Fibroblast of mammary gland (primary cell): ENCODE measurements around the gene KRAS.

Experiments
- DNase-seq: peaks from one replicate; pipeline ENCODE4 v3.0.0-alpha.2; 2010; ENCODE audit warnings: low read depth
- H3K4me3 ChIP-seq: 2 replicates; pipeline ENCODE4 v1.5.1; 2011; ENCODE audit warnings: low read depth, mild to moderate bottlenecking, low read length, moderate library complexity; ENCODE audit not compliant: control insufficient read depth
- TF ChIP-seq, protein P1 (sequence below): conservative IDR thresholded peaks from 2 replicates; pipeline ENCODE4 v1.5.1; 2011; ENCODE audit warnings: low read depth, low read length, inconsistent platforms; ENCODE audit not compliant: control insufficient read depth, insufficient read depth

Gene KRAS

GRCh38 chr12:25242981-25243679 lies 7.6 kb downstream of the KRAS start:
- DNase-seq, result peak; percentile 35
- TF ChIP-seq, protein P1, sequence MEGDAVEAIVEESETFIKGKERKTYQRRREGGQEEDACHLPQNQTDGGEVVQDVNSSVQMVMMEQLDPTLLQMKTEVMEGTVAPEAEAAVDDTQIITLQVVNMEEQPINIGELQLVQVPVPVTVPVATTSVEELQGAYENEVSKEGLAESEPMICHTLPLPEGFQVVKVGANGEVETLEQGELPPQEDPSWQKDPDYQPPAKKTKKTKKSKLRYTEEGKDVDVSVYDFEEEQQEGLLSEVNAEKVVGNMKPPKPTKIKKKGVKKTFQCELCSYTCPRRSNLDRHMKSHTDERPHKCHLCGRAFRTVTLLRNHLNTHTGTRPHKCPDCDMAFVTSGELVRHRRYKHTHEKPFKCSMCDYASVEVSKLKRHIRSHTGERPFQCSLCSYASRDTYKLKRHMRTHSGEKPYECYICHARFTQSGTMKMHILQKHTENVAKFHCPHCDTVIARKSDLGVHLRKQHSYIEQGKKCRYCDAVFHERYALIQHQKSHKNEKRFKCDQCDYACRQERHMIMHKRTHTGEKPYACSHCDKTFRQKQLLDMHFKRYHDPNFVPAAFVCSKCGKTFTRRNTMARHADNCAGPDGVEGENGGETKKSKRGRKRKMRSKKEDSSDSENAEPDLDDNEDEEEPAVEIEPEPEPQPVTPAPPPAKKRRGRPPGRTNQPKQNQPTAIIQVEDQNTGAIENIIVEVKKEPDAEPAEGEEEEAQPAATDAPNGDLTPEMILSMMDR, result no peak
- no peak overlapping the region for H3K4me3 ChIP-seq

DNA sequence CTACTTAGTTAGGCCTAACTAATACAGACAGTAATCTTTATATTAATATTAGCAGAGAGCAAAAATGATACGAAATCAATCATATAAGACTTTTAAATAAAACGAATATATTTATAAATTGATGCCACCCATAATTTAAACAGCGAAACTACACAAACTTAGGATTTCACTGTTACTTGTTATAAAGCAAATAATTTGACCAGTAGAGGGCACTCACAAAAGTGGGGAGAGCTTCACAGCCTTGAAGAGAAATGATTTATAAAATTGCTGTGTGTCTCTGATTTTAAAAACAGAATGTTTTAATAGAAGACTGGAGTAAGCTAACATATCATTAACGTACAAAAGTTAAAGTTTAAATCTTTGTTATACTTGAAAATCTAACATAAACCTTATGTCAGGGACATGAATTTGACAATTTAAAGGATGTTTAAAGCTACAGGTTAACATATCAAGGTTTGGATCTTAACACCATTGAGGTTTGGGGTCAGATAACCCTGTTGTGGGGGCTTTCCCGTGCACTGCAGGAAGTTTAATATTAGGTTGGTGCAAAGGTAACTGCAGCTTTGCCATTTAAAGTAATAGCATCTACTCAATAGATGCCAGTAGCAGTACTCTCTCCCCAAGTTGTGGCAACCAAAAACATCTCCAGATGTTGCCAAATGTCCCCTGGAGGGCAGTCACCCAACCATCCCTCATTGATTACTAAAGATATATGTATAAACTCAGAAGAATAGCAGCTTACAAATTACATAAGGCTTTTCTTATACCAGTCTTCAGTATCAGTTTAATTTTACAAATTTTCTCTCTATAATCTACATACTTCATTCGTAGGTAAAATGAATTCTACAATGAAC lies 9.3 kb downstream of the KRAS start:
- no peak overlapping the region for H3K4me3 ChIP-seq
- TF ChIP-seq, protein P1, result peak; percentile 68
- peak; percentile 67 for DNase-seq

DNA sequence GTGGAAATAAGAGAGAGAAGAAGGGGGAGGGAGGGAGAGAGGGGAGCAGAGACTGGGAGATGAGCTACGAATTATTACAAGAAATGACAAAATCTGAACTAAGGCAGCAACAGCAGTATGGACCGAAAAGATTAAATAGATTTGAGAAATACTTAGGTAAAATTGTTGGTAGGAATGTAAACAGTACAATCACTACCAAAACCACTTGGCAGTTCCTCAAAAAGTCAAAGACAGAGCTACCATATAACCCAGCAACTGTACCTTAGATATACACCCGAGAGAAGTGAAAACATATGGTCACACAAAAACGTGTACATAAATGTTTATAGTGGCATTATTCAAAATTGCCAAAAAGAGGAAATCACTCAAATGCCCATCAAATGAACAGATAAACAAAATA lies 14.1 kb downstream of the KRAS start:
- no peak overlapping the region for H3K4me3 ChIP-seq
- TF ChIP-seq, protein P1, result no peak
- no peak for DNase-seq

DNA sequence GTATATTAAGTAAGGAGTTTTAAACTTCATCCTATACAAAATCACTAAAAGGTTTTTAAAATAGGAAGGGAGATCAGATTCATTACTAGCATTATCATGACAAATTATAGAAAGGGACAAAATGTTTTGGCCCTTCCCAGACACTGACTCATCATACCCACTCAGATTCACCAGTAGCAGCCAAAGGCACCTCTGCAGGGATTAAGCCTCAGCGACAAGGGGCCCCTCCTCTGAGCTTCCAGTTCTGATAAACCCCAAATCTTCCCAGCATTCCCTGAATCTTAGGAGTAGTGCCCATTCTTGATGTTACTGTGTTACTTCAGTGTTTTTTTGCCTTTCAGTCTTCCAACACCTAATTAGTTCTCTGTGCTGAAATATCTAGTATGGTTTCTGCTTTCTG lies 14.5 kb downstream of the KRAS start:
- no peak overlapping the region for H3K4me3 ChIP-seq
- TF ChIP-seq, protein P1, result no peak
- DNase-seq, result peak; percentile 41

DNA sequence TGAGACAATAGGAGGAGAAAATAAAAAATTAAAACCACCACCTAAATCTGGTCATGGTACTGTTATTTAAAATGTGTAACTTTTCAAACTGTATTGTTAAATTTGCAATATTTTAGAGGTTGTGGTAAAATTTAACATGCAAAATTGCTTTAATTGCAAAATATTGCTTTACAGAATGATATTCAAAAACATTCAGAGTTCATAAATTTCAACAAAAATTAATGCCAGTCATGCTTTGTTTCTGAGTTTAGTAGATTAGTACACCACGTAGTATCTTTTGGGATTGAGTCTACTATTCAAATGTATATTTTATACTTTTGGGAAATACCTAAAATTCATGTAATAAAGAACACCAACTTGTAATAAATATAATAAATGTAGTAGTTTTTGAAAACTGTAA lies 37.4 kb downstream of the KRAS start:
- H3K4me3 ChIP-seq, result no peak overlapping the region
- DNase-seq, result no peak

DNA sequence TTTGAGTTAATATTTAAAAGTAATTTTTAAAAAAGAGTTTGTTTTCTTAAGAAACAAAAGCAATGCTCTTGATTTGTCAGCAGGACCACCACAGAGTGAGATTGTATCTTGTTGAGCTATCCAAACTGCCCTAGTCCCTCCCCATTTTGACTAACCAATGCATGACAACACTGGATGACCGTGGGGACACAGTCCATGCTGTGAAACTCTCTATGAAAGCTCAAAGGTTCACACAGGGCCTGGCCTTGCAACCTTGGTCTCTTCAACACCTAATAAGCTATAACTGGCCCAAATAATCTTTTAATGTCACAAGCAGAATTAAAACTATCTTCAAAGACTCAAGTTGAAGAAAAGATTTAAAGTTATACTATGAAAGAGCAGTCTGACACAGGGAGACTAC lies 42.2 kb downstream of the KRAS start:
- TF ChIP-seq, protein P1, result no peak
- no peak for DNase-seq
- H3K4me3 ChIP-seq, result no peak overlapping the region

More for the DNA sequence above, 37.4 kb downstream of the KRAS start:
- TF ChIP-seq, protein P1, result no peak

GRCh38 chr12:25207846-25208245 lies 42.9 kb downstream of the KRAS start:
- TF ChIP-seq, protein P1, result no peak
- no peak for DNase-seq
- H3K4me3 ChIP-seq, result no peak overlapping the region
